GM12878 (cell line): Measurements from ENCODE around the gene C17orf114.

Experiments
- ATAC-seq: fragments of 200-7000 bp; cut with Tn5 transposase; 3 replicates; pipeline ENCODE4 v1.9.1; 2020; ENCODE audit warnings: mild to moderate bottlenecking, moderate library complexity
- BruUV-seq: library from RNA; stranded (reverse); fragments of 400-500 nt; replicated peaks from 2 replicates; lab custom pipeline; 2021; lab: Mats Ljungman, UMichigan
- CTCF ChIA-PET: fragments of 300-600 bp; sonication (Branson Sonifier 250); formaldehyde crosslinking; extraction: SDS; loops from one replicate; lab custom pipeline; 2021; ENCODE audit warnings: inconsistent platforms; lab: Yijun Ruan, JAX
- POLR2A ChIA-PET: fragments of 350-600 bp; formaldehyde crosslinking; extraction: SDS; loops from one replicate; lab custom pipeline; 2021; ENCODE audit warnings: inconsistent platforms; lab: Charles Lee
- RAD21 ChIA-PET: fragments of 300-600 bp; sonication (Branson Sonifier 250); formaldehyde crosslinking; loops from one replicate; lab custom pipeline; 2023; ENCODE audit warnings: antibody characterized with exemption; ENCODE audit not compliant: unreplicated experiment; lab: Charles Lee
- SMC1A ChIA-PET: fragments of 300-600 bp; sonication (Branson Sonifier 250); formaldehyde crosslinking; loops from one replicate; lab custom pipeline; 2023; ENCODE audit not compliant: unreplicated experiment, uncharacterized antibody; lab: Charles Lee
- DNase-seq: peaks from one replicate; pipeline ENCODE4 v3.0.0-alpha.2; 2011; ENCODE audit warnings: low read depth, low spot score
- FAIRE-seq: peaks from 3 replicates; lab custom pipeline; 2011; peaks lifted over from hg19 to GRCh38; lab: Jason Lieb, UNC
- H2AFZ ChIP-seq: 2 replicates; pipeline ENCODE4 v1.6.0; 2011; ENCODE audit warnings: low read depth, low read length, control low read depth; ENCODE audit not compliant: control insufficient read depth
- H3K27ac ChIP-seq: 2 replicates; pipeline ENCODE4 v1.5.1; 2011; ENCODE audit warnings: control low read depth; ENCODE audit not compliant: control insufficient read depth, insufficient read depth
- H3K27me3 ChIP-seq, 2 experiments: replicated peaks in 1 of 2; 2 replicates each; pipeline versions ENCODE4 v1.6.0 to v1.6.1; 2011; ENCODE audit warnings: low read length in 1 of 2; ENCODE audit not compliant: control insufficient read depth in 2 of 2, insufficient read depth in 2 of 2
- H3K36me3 ChIP-seq, 2 experiments: 2 replicates each; pipeline ENCODE4 v1.5.1; 2011; ENCODE audit warnings: low read length in 1 of 2; ENCODE audit not compliant: control insufficient read depth in 2 of 2, insufficient read depth in 2 of 2
- H3K4me1 ChIP-seq: 2 replicates; pipeline ENCODE4 v1.6.1; 2011; ENCODE audit warnings: mild to moderate bottlenecking, low read length, moderate library complexity, mixed read lengths; ENCODE audit not compliant: control insufficient read depth, insufficient read depth
- H3K4me2 ChIP-seq: 2 replicates; pipeline ENCODE4 v1.6.0; 2011; ENCODE audit warnings: control low read depth; ENCODE audit not compliant: control insufficient read depth, insufficient read depth
- H3K4me3 ChIP-seq: fragments of 200-600 bp; sonication (generic); 2 replicates; pipeline ENCODE4 v1.5.1; 2016
- H3K79me2 ChIP-seq: 2 replicates; pipeline ENCODE4 v1.6.0; 2011; ENCODE audit warnings: low read length; ENCODE audit not compliant: control insufficient read depth, insufficient read depth
- H3K9ac ChIP-seq: 2 replicates; pipeline ENCODE4 v1.8.0; 2011; ENCODE audit warnings: low read length, control low read depth, mixed read lengths; ENCODE audit not compliant: control insufficient read depth, insufficient read depth
- H3K9me3 ChIP-seq: replicated peaks from 3 replicates; pipeline ENCODE4 v1.5.1; 2011; ENCODE audit warnings: mild to moderate bottlenecking, low read length; ENCODE audit not compliant: control insufficient read depth, insufficient read depth
- H4K20me1 ChIP-seq: 2 replicates; pipeline ENCODE4 v1.6.0; 2011; ENCODE audit not compliant: control insufficient read depth, insufficient read depth
- DPF2 ChIP-seq: fragments of 450-650 bp; IDR thresholded peaks from 2 replicates; pipeline ENCODE4 v1.6.1; 2017; ENCODE audit warnings: mild to moderate bottlenecking
- HDGF ChIP-seq: fragments of 450-650 bp; IDR thresholded peaks from 2 replicates; pipeline ENCODE4 v1.6.1; 2016; ENCODE audit warnings: antibody characterized with exemption
- RBBP5 ChIP-seq: fragments of 200-600 bp; sonication (generic); conservative IDR thresholded peaks from 2 replicates; pipeline ENCODE4 v1.6.1; 2016
- RFX5 ChIP-seq: IDR thresholded peaks from 2 replicates; pipeline ENCODE4 v1.6.1; 2011; ENCODE audit warnings: low read depth, low read length, improper control_type of control experiment
- SRF ChIP-seq, 2 experiments: IDR thresholded peaks; 2 replicates each; pipeline ENCODE4 v1.6.1; 2011; ENCODE audit warnings: low read depth in 2 of 2, low read length in 2 of 2, mild to moderate bottlenecking in 1 of 2, moderate library complexity in 1 of 2
- SUZ12 ChIP-seq: fragments of 200-600 bp; sonication (generic); IDR thresholded peaks from one replicate; pipeline ENCODE4 v1.6.1; 2018; ENCODE audit warnings: antibody characterized with exemption, mild to moderate bottlenecking; ENCODE audit not compliant: unreplicated experiment
- WGBS: methylation state at CpG from one replicate; pipeline ENCODE4 v1.1.6; 2016; ENCODE audit warnings: low lambda C conversion rate; ENCODE audit not compliant: insufficient replicate concordance, insufficient coverage; ENCODE audit errors: missing lambda C conversion rate; 5-methylcytosine and 5-hydroxymethylcytosine counted together
- in situ Hi-C: fragments of 300-500 bp; cut with MboI; formaldehyde crosslinking; loops from 9 replicates; pipeline ENCODE4 v1.14.3; 2018; ENCODE audit warnings: mixed read lengths
- intact Hi-C: fragments of 100-400 bp; cut with micrococcal nuclease; formaldehyde crosslinking; loops from one replicate; pipeline ENCODE4 v1.14.2; 2022; ENCODE audit not compliant: unreplicated experiment
- TF ChIP-seq, protein P1 (sequence below): fragments of 450-650 bp; IDR thresholded peaks from 2 replicates; pipeline ENCODE4 v1.6.1; 2018; ENCODE audit warnings: borderline replicate concordance, mild to moderate bottlenecking; ENCODE audit not compliant: partially characterized antibody

C17orf114 gene

DNA sequence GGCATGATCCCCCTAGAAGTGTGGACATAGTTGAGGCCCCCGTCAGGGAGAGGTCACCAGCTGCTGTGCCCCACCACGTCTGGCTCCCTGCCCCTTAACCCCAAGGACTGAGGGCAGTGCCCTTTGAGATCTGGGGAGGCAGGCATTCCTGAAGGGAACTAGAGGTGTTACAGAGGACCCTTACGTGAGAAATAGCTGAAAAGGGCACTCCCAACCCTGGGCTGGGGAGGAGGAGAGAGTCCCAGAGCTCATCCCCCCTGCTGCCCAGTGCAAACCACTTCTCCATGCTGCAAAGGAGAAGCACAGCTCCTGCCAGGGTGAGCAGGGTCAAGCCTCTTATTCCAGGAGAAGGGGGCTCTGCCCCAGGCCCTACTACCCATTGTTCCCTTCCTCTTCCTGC, 20.7 kb upstream of the C17orf114 start (continued):
- TF ChIP-seq, protein P1, sequence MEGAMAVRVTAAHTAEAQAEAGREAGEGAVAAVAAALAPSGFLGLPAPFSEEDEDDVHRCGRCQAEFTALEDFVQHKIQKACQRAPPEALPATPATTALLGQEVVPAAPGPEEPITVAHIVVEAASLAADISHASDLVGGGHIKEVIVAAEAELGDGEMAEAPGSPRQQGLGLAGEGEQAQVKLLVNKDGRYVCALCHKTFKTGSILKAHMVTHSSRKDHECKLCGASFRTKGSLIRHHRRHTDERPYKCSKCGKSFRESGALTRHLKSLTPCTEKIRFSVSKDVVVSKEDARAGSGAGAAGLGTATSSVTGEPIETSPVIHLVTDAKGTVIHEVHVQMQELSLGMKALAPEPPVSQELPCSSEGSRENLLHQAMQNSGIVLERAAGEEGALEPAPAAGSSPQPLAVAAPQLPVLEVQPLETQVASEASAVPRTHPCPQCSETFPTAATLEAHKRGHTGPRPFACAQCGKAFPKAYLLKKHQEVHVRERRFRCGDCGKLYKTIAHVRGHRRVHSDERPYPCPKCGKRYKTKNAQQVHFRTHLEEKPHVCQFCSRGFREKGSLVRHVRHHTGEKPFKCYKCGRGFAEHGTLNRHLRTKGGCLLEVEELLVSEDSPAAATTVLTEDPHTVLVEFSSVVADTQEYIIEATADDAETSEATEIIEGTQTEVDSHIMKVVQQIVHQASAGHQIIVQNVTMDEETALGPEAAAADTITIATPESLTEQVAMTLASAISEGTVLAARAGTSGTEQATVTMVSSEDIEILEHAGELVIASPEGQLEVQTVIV = no peak
- no peak for TF ChIP-seq HDGF
- no peak for TF ChIP-seq DPF2
- TF ChIP-seq RFX5 = no peak

DNA sequence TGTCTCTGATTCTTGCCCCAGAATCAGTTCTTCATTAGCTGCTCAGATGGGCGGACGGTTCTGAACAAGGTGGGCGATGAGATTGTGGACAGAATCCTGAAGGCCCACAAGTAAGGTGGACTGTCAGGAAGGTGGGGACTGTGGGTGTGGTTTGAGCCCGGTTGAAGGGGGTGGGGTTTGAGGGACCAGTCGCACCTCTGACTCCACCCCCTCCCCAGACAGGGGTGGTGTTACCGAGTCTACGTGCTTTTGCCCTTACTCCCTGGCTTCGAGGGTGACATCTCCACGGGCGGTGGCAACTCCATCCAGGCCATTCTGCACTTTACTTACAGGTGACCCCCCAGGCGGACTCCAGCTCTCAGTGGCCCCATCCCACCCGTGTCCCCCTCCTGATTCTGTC, 16.1 kb upstream of the C17orf114 start:
- BruUV-seq = no TSS peak
- POLR2A ChIA-PET = no interaction called here
- no peak for FAIRE-seq

More for the DNA sequence above, 16.1 kb upstream of the C17orf114 start:
- ATAC-seq (no peak; the same call in 2 of the 3 replicates), DNase-seq (no peak)
- intact Hi-C loops (no loop called here), in situ Hi-C loops (no loop called here)
- TF ChIP-seq SUZ12 = no peak
- TF ChIP-seq RBBP5 = no peak
- TF ChIP-seq DPF2 = no peak
- TF ChIP-seq SRF (IDR thresholded peaks at IDR 0.05; ENCODE audit: low read depth in 2 of 2, low read length in 2 of 2) = no peak
- SMC1A ChIA-PET = no interaction called here
- Histone ChIP-seq H3K4me3 (no peak overlapping the region), H3K27ac (no peak overlapping the region), H3K36me3 (no peaks in the 10 kb centered on the region), H3K27me3 (no peaks in the 10 kb centered on the region), H4K20me1 (no peaks in the 10 kb centered on the region), H3K4me1 (no peaks in the 10 kb centered on the region), H3K79me2 (no peaks in the 10 kb centered on the region), H3K9ac (no peak overlapping the region), H3K4me2 (no peak overlapping the region), H3K9me3 (no peaks in the 10 kb centered on the region), H2AFZ (no peak overlapping the region)
- CTCF ChIA-PET = no interaction called here
- 65% methylated on average over 12 of the region's 12 CpGs for WGBS
- RAD21 ChIA-PET = no interaction called here
